B cell (primary cell): ENCODE measurements around the gene SLAMF6.

Source experiments
- CTCF ChIP-seq: fragments of 200-600 bp; IDR thresholded peaks from one replicate; pipeline ENCODE4 v1.8.0; 2022; ENCODE audit warnings: antibody characterized with exemption, mild to moderate bottlenecking
- EZH2 ChIP-seq: IDR thresholded peaks from 2 replicates; pipeline ENCODE4 v1.6.1; 2012; ENCODE audit warnings: borderline replicate concordance, low read depth, mild to moderate bottlenecking, moderate library complexity, low read length; ENCODE audit not compliant: insufficient read depth, poor library complexity, severe bottlenecking

- TF ChIP-seq CTCF (no peak), EZH2 (no peak)
Observed at GRCh38 chr1:160437432-160438316, 85.4 kb downstream of the SLAMF6 start.
